Stromal cell of bone marrow (primary cell): ENCODE measurements around the gene CD48.
"Not testable (repeated sequence)": the region's sequence is repeated elsewhere in the genome, so short reads cannot be mapped to it uniquely, and the experiment has no call there.

ENCODE experiments used
- DNase-seq: peaks from one replicate; pipeline ENCODE4 v3.0.0-alpha.2; 2012; ENCODE audit warnings: low read depth

Gene CD48

GRCh38 chr1:160741612-160742348 lies 30.2 kb upstream of the CD48 start:
- no peak for DNase-seq

GRCh38 chr1:160741092-160741501 lies 29.5 kb upstream of the CD48 start:
- DNase-seq = no peak

- DNase-seq = no peak
These were observed 28.6 kb upstream of the CD48 start for GRCh38 chr1:160740133-160740688.

- no peak for DNase-seq
These were observed 27.5 kb upstream of the CD48 start, which contains the start of gene SLAMF7 for GRCh38 chr1:160739098-160739511. SLAMF7 (plus strand) TSS chr1:160739247; CDS start chr1:160739302, 55 bp downstream.

- no peak for DNase-seq
These were observed 26.6 kb upstream of the CD48 start for GRCh38 chr1:160738271-160738670.

GRCh38 chr1:160734301-160734700 lies 22.7 kb upstream of the CD48 start:
- no peak for DNase-seq

- no peak for DNase-seq
These were observed 22.3 kb upstream of the CD48 start for GRCh38 chr1:160733898-160734297.

- DNase-seq = no peak
These were observed 20.4 kb upstream of the CD48 start for GRCh38 chr1:160731990-160732389.

- DNase-seq = not testable (repeated sequence)
These were observed 19.9 kb upstream of the CD48 start for GRCh38 chr1:160731564-160731963.

GRCh38 chr1:160727316-160727640 lies 15.7 kb upstream of the CD48 start:
- DNase-seq = no peak

- peak; percentile 27 for DNase-seq
These were observed 15.1 kb upstream of the CD48 start for GRCh38 chr1:160726498-160727315.

GRCh38 chr1:160726114-160726497 lies 14.5 kb upstream of the CD48 start:
- no peak for DNase-seq

GRCh38 chr1:160724465-160725242 lies 13.0 kb upstream of the CD48 start:
- no peak for DNase-seq

- DNase-seq = no peak
These were observed 11.7 kb upstream of the CD48 start for GRCh38 chr1:160723332-160723731.

- no peak for DNase-seq
These were observed 11.1 kb upstream of the CD48 start for GRCh38 chr1:160722726-160723125.

GRCh38 chr1:160721473-160721872 lies 9.9 kb upstream of the CD48 start:
- no peak for DNase-seq

- DNase-seq = no peak
These were observed 8.9 kb upstream of the CD48 start for GRCh38 chr1:160720356-160721085.

- no peak for DNase-seq
These were observed 6.6 kb upstream of the CD48 start for GRCh38 chr1:160718210-160718609.

GRCh38 chr1:160717306-160717705 lies 5.7 kb upstream of the CD48 start:
- DNase-seq = no peak

GRCh38 chr1:160716013-160716412 lies 4.4 kb upstream of the CD48 start:
- DNase-seq = no peak

- not testable (repeated sequence) for DNase-seq
These were observed 2.5 kb upstream of the CD48 start for GRCh38 chr1:160714034-160714648.
